ENCODE results near the gene ANKS1A.

DNA sequence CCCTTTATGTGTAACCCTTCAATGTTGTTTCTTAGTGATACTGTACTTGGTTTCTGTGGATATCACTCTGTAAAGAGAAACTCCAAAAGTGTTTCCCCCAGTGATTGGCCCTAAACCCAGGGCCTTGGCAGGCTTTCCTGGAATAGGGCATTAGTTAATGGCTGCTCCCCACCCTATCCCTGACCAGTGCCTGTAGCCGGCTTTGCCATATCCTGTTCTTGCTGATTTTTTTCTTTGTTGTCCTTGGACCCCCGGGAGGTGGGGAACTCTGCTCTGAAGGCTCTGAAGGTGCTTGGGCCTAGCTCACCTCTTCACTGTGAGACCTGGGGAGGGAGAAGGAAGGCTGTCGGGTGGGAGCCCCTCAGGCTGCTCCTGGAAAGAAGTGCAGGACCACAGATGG, 131.9 kb downstream of the ANKS1A start:
- TF ChIP-seq POLR2A (IDR thresholded peaks at IDR 0.05; ENCODE audit: low read length) (no peak), GATA1 (IDR thresholded peaks at IDR 0.05; ENCODE audit: low read depth, low read length) (no peak)
